HEK293 (cell line): ENCODE results near the gene CNOT6L.

ENCODE experiments used
- CTCF ChIA-PET: fragments of 350-600 bp; formaldehyde crosslinking; extraction: SDS; loops from one replicate; lab custom pipeline; 2021; ENCODE audit warnings: antibody characterized with exemption; lab: Yijun Ruan, JAX
- POLR2A ChIA-PET: fragments of 300-600 bp; formaldehyde crosslinking; extraction: SDS; loops from one replicate; lab custom pipeline; 2020; ENCODE audit warnings: antibody characterized with exemption, inconsistent platforms; lab: Yijun Ruan, JAX
- H3K27ac ChIP-seq: fragments of 200-500 bp; sonication (Bioruptor generic); 2 replicates; pipeline ENCODE4 v1.5.1; 2014; ENCODE audit warnings: low read depth, low read length, control low read depth, inconsistent platforms; ENCODE audit errors: extremely low read depth
- H3K36me3 ChIP-seq, 2 experiments: fragments of 200-500 bp in 1 of 2; sonication (Bioruptor generic) in 1 of 2; 1 replicate in 1 of 2; 2 replicates in 1 of 2; pipeline ENCODE4 v1.5.1; 2014 to 2017; ENCODE audit warnings: inconsistent platforms in 2 of 2, low read length in 2 of 2; ENCODE audit not compliant: control insufficient read depth in 2 of 2, insufficient read depth in 1 of 2
- H3K4me1 ChIP-seq: fragments of 200-500 bp; sonication (Bioruptor generic); 2 replicates; pipeline ENCODE4 v1.5.1; 2014; ENCODE audit warnings: mild to moderate bottlenecking, low read length, inconsistent platforms; ENCODE audit not compliant: control insufficient read depth, insufficient read depth
- H3K4me3 ChIP-seq: 2 replicates; pipeline ENCODE4 v1.5.1; 2011; ENCODE audit warnings: low read depth, mild to moderate bottlenecking, control low read depth, low read length, moderate library complexity
- H3K9me3 ChIP-seq: fragments of 200-500 bp; sonication (Bioruptor generic); 2 replicates; pipeline ENCODE4 v1.5.1; 2014; ENCODE audit warnings: low read depth, low read length, inconsistent platforms; ENCODE audit not compliant: control insufficient read depth, insufficient read depth
- KLF9 ChIP-seq: fragments of 450-650 bp; formaldehyde crosslinking; IDR thresholded peaks from 2 replicates; pipeline ENCODE4 v1.5.1; 2016; ENCODE audit warnings: missing biosample characterization, missing genetic modification characterization, low read depth
- MZF1 ChIP-seq: fragments of 450-650 bp; formaldehyde crosslinking; IDR thresholded peaks from 2 replicates; pipeline ENCODE4 v1.5.1; 2017; ENCODE audit warnings: missing biosample characterization, missing genetic modification characterization, borderline replicate concordance
- SETDB1 ChIP-seq: IDR thresholded peaks from one replicate; pipeline ENCODE4 v1.6.1; 2017; ENCODE audit warnings: mild to moderate bottlenecking, low read length, moderate library complexity, mixed read lengths; ENCODE audit not compliant: insufficient read length
- SP2 ChIP-seq: fragments of 450-650 bp; formaldehyde crosslinking; IDR thresholded peaks from 2 replicates; pipeline ENCODE4 v1.5.1; 2016; ENCODE audit warnings: missing biosample characterization, missing genetic modification characterization
- YY1 ChIP-seq: fragments of 450-650 bp; formaldehyde crosslinking; IDR thresholded peaks from 2 replicates; pipeline ENCODE4 v1.5.1; 2018; ENCODE audit warnings: missing biosample characterization, missing genetic modification characterization
- ZBTB49 ChIP-seq: fragments of 450-650 bp; formaldehyde crosslinking; IDR thresholded peaks from 2 replicates; pipeline ENCODE4 v1.5.1; 2016; ENCODE audit warnings: missing biosample characterization, missing genetic modification characterization, low read depth
- ZFHX2 ChIP-seq: fragments of 450-650 bp; formaldehyde crosslinking; conservative IDR thresholded peaks from 2 replicates; pipeline ENCODE4 v1.5.1; 2016; ENCODE audit warnings: missing biosample characterization, missing genetic modification characterization
- ZFP41 ChIP-seq: fragments of 450-650 bp; formaldehyde crosslinking; IDR thresholded peaks from 2 replicates; pipeline ENCODE4 v1.5.1; 2016; ENCODE audit warnings: missing biosample characterization, missing genetic modification characterization, borderline replicate concordance
- ZNF214 ChIP-seq: fragments of 450-650 bp; formaldehyde crosslinking; IDR thresholded peaks from 2 replicates; pipeline ENCODE4 v1.5.1; 2017; ENCODE audit warnings: missing biosample characterization, mild to moderate bottlenecking, missing genetic modification characterization, borderline replicate concordance
- ZNF23 ChIP-seq: fragments of 450-650 bp; formaldehyde crosslinking; IDR thresholded peaks from 2 replicates; pipeline ENCODE4 v1.5.1; 2016; ENCODE audit warnings: missing biosample characterization, missing genetic modification characterization, borderline replicate concordance
- ZNF24 ChIP-seq: fragments of 450-650 bp; formaldehyde crosslinking; IDR thresholded peaks from 2 replicates; pipeline ENCODE4 v1.5.1; 2016; ENCODE audit warnings: missing biosample characterization, missing genetic modification characterization
- ZNF26 ChIP-seq: fragments of 450-650 bp; formaldehyde crosslinking; IDR thresholded peaks from 2 replicates; pipeline ENCODE4 v1.5.1; 2016; ENCODE audit warnings: missing biosample characterization, missing genetic modification characterization
- ZNF394 ChIP-seq: fragments of 450-650 bp; formaldehyde crosslinking; IDR thresholded peaks from 2 replicates; pipeline ENCODE4 v1.5.1; 2016; ENCODE audit warnings: missing biosample characterization, missing genetic modification characterization, mild to moderate bottlenecking, moderate library complexity, borderline replicate concordance
- ZNF473 ChIP-seq: fragments of 450-650 bp; formaldehyde crosslinking; IDR thresholded peaks from 2 replicates; pipeline ENCODE4 v1.5.1; 2017; ENCODE audit warnings: missing biosample characterization, missing genetic modification characterization
- ZNF501 ChIP-seq: fragments of 450-650 bp; formaldehyde crosslinking; IDR thresholded peaks from 2 replicates; pipeline ENCODE4 v1.5.1; 2016; ENCODE audit warnings: missing biosample characterization, missing genetic modification characterization
- ZNF596 ChIP-seq: fragments of 450-650 bp; IDR thresholded peaks from 2 replicates; pipeline ENCODE4 v1.5.0; 2018; ENCODE audit warnings: missing biosample characterization, mild to moderate bottlenecking, missing genetic modification characterization, moderate library complexity
- ZNF747 ChIP-seq: fragments of 450-650 bp; formaldehyde crosslinking; IDR thresholded peaks from 2 replicates; pipeline ENCODE4 v1.5.1; 2016; ENCODE audit warnings: missing biosample characterization, missing genetic modification characterization
- ZNF837 ChIP-seq: fragments of 450-650 bp; formaldehyde crosslinking; IDR thresholded peaks from 2 replicates; pipeline ENCODE4 v1.5.1; 2016; ENCODE audit warnings: missing biosample characterization, missing genetic modification characterization
- TF ChIP-seq, protein P1 (sequence below): fragments of 450-650 bp; formaldehyde crosslinking; IDR thresholded peaks from 2 replicates; pipeline ENCODE4 v1.5.0; 2017; ENCODE audit warnings: missing biosample characterization, missing genetic modification characterization, borderline replicate concordance
- TF ChIP-seq, protein P2 (sequence below): fragments of 450-650 bp; formaldehyde crosslinking; IDR thresholded peaks from 2 replicates; pipeline ENCODE4 v1.5.1; 2017; ENCODE audit warnings: missing biosample characterization, mild to moderate bottlenecking, missing genetic modification characterization, moderate library complexity
- TF ChIP-seq, protein P3 (sequence below): fragments of 450-650 bp; formaldehyde crosslinking; IDR thresholded peaks from 2 replicates; pipeline ENCODE4 v1.5.1; 2017; ENCODE audit warnings: missing biosample characterization, missing genetic modification characterization
- TF ChIP-seq, protein P4 (sequence below): fragments of 450-650 bp; formaldehyde crosslinking; IDR thresholded peaks from 2 replicates; pipeline ENCODE4 v1.5.1; 2017; ENCODE audit warnings: missing biosample characterization, missing genetic modification characterization

The CNOT6L gene

DNA sequence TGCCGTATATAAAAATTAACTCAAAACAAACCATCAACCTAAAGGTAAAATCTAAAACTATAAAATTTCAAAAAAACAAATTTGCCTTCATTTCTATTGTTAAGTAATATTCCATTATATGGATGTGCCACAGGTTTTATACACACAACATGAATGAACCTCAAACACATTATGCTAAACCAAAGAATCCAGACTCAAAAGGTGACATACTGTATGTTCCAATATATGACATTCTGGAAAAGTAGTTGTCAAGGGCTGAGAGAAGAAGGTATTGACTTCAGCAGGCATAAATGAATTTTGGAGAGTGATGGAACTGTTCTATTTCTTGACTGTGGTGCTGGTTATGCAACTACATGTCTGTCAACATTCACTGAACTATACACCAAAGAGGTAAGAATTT is 56.6 kb downstream of the CNOT6L start (continued):
- TF ChIP-seq, protein P1, sequence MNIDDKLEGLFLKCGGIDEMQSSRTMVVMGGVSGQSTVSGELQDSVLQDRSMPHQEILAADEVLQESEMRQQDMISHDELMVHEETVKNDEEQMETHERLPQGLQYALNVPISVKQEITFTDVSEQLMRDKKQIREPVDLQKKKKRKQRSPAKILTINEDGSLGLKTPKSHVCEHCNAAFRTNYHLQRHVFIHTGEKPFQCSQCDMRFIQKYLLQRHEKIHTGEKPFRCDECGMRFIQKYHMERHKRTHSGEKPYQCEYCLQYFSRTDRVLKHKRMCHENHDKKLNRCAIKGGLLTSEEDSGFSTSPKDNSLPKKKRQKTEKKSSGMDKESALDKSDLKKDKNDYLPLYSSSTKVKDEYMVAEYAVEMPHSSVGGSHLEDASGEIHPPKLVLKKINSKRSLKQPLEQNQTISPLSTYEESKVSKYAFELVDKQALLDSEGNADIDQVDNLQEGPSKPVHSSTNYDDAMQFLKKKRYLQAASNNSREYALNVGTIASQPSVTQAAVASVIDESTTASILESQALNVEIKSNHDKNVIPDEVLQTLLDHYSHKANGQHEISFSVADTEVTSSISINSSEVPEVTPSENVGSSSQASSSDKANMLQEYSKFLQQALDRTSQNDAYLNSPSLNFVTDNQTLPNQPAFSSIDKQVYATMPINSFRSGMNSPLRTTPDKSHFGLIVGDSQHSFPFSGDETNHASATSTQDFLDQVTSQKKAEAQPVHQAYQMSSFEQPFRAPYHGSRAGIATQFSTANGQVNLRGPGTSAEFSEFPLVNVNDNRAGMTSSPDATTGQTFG (tag by site-specific recombination): no peak
- TF ChIP-seq, protein P2, sequence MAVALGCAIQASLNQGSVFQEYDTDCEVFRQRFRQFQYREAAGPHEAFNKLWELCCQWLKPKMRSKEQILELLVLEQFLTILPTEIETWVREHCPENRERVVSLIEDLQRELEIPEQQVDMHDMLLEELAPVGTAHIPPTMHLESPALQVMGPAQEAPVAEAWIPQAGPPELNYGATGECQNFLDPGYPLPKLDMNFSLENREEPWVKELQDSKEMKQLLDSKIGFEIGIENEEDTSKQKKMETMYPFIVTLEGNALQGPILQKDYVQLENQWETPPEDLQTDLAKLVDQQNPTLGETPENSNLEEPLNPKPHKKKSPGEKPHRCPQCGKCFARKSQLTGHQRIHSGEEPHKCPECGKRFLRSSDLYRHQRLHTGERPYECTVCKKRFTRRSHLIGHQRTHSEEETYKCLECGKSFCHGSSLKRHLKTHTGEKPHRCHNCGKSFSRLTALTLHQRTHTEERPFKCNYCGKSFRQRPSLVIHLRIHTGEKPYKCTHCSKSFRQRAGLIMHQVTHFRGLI (tag by site-specific recombination): no peak
- TF ChIP-seq ZNF473: no peak
- no peak for TF ChIP-seq ZNF501 (tag by site-specific recombination)
- no peak for TF ChIP-seq ZNF747 (tag by site-specific recombination)
- no peak for TF ChIP-seq SP2 (tag by site-specific recombination)
- no peak for TF ChIP-seq MZF1 (tag by site-specific recombination)
- TF ChIP-seq, protein P3, sequence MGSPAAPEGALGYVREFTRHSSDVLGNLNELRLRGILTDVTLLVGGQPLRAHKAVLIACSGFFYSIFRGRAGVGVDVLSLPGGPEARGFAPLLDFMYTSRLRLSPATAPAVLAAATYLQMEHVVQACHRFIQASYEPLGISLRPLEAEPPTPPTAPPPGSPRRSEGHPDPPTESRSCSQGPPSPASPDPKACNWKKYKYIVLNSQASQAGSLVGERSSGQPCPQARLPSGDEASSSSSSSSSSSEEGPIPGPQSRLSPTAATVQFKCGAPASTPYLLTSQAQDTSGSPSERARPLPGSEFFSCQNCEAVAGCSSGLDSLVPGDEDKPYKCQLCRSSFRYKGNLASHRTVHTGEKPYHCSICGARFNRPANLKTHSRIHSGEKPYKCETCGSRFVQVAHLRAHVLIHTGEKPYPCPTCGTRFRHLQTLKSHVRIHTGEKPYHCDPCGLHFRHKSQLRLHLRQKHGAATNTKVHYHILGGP (tag by site-specific recombination): no peak

DNA sequence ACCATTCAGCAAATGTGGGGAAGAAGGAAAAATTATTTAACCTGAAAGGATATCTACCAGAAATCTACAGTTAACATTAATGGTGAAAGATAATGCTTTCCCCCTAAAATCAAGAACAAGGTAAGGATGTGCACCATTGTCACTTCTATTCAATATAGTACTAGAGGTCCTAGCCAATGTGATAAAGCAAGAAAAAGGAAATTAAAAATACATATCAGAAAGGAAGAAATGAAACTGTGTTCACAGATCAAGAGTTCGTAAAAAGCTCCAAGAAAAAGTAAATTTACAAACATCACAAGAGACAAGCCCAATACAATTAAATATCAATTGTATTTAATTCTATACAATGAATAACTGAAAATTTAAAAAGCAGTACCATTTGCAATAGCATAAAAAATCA is 57.6 kb downstream of the CNOT6L start:
- H3K4me1 ChIP-seq: no peaks in the 10 kb centered on the region
- H3K27ac ChIP-seq: no peak overlapping the region
- no peak overlapping the region for H3K4me3 ChIP-seq
- CTCF ChIA-PET: interaction anchor here (0.7 kb wide), 2 partner anchors 101 to 404 kb away, joined by 3 to 4 read pairs; no protein-coding TSS in a partner anchor
- POLR2A ChIA-PET: no interaction called here
- TF ChIP-seq ZNF24 (tag by site-specific recombination) (no peak), SETDB1 (peak; percentile 86), ZNF23 (no peak), ZFHX2 (tag by site-specific recombination) (no peak)
- TF ChIP-seq, protein P4, sequence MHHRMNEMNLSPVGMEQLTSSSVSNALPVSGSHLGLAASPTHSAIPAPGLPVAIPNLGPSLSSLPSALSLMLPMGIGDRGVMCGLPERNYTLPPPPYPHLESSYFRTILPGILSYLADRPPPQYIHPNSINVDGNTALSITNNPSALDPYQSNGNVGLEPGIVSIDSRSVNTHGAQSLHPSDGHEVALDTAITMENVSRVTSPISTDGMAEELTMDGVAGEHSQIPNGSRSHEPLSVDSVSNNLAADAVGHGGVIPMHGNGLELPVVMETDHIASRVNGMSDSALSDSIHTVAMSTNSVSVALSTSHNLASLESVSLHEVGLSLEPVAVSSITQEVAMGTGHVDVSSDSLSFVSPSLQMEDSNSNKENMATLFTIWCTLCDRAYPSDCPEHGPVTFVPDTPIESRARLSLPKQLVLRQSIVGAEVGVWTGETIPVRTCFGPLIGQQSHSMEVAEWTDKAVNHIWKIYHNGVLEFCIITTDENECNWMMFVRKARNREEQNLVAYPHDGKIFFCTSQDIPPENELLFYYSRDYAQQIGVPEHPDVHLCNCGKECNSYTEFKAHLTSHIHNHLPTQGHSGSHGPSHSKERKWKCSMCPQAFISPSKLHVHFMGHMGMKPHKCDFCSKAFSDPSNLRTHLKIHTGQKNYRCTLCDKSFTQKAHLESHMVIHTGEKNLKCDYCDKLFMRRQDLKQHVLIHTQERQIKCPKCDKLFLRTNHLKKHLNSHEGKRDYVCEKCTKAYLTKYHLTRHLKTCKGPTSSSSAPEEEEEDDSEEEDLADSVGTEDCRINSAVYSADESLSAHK (tag by site-specific recombination): no peak
- no peaks in the 10 kb centered on the region for H3K9me3 ChIP-seq
- H3K36me3 ChIP-seq: peaks cover 0 to 5% of the 10 kb centered on the region in 2 experiments; a peak in 1 of 3 replicates

DNA sequence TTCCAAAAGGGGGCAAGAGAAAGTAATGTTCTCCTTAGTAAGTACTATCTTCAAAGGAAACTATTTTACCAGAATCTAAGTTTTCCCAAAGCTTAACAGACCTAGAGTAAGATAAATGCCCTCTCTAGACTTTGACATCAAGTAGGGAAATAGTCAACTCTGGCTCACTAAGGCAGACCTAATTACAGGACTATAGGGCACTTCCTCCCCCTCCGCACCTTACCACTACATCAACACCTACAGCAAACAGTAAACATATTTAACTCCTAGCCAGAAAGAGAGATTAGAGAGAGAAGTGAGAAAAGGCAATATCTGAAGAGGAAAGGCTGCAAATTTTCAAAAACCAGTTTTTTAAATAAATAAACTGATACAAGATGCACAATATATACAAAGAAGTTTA is 60.4 kb downstream of the CNOT6L start:
- H3K36me3 ChIP-seq: peaks cover 0 to 8% of the 10 kb centered on the region in 2 experiments; a peak in 2 of 3 replicates
- H3K27ac ChIP-seq: no peak overlapping the region
- ChIA-PET POLR2A (no interaction called here), CTCF (no interaction called here)
- H3K9me3 ChIP-seq: no peaks in the 10 kb centered on the region
- no peak overlapping the region for H3K4me3 ChIP-seq
- H3K4me1 ChIP-seq: no peaks in the 10 kb centered on the region
- no peak for TF ChIP-seq ZNF837 (tag by site-specific recombination)
- TF ChIP-seq ZNF596 (tag by site-specific recombination): no peak
- no peak for TF ChIP-seq ZNF394 (tag by site-specific recombination)
- no peak for TF ChIP-seq ZBTB49 (tag by site-specific recombination)
- TF ChIP-seq ZFP41 (tag by site-specific recombination): no peak
- TF ChIP-seq KLF9: no peak
- TF ChIP-seq ZNF214: no peak
- no peak for TF ChIP-seq YY1 (tag by site-specific recombination)
- no peak for TF ChIP-seq ZNF26 (tag by site-specific recombination)
